Activated naive CD8-positive, alpha-beta T cell treated with anti-CD3 and anti-CD28 coated beads, Interleukin-2, amount 10 ng/mL, durations not matched to agents 7 days and 5 days (primary cell): ENCODE measurements around the gene NGRN. TPM values are rescaled to one million over a fixed set of nuclear protein-coding genes. Genes with fewer than 3 reads are reported as not detected.
"Not testable (repeated sequence)": the region's sequence is repeated elsewhere in the genome, so short reads cannot be mapped to it uniquely, and the experiment has no call there.

ENCODE experiments used
- ATAC-seq: fragments of 150-1000 bp; cut with Tn5 transposase; one replicate; pipeline ENCODE4 v1.10.0; 2021; ENCODE audit warnings: low read depth, moderate library complexity
- POLR2A ChIA-PET: fragments of 350-600 bp; sonication (Branson Sonifier 250); formaldehyde crosslinking; loops from one replicate; lab custom pipeline; 2021; ENCODE audit warnings: antibody characterized with exemption; lab: Charles Lee
- DNase-seq: peaks from one replicate; pipeline ENCODE4 v3.0.0; 2021
- H3K27ac Mint-ChIP-seq: one replicate; pipeline ENCODE4 v1.8.0; 2022; ENCODE audit warnings: mild to moderate bottlenecking, mixed read lengths
- H3K27me3 Mint-ChIP-seq: one replicate; pipeline ENCODE4 v1.8.0; 2022; ENCODE audit warnings: mild to moderate bottlenecking, moderate library complexity, mixed read lengths
- H3K36me3 Mint-ChIP-seq: one replicate; pipeline ENCODE4 v1.8.0; 2021; ENCODE audit warnings: mild to moderate bottlenecking, mixed read lengths
- H3K4me1 Mint-ChIP-seq: one replicate; pipeline ENCODE4 v1.8.0; 2021; ENCODE audit warnings: mixed read lengths
- H3K4me3 Mint-ChIP-seq: one replicate; pipeline ENCODE4 v1.8.0; 2022; ENCODE audit warnings: mild to moderate bottlenecking, moderate library complexity, mixed read lengths
- H3K9me3 Mint-ChIP-seq: one replicate; pipeline ENCODE4 v1.8.0; 2021; ENCODE audit warnings: mixed read lengths
- total RNA-seq, 2 experiments: library from RNA; stranded (reverse); gene quantifications; one replicate each; pipeline ENCODE4 v1.2.3, GENCODE V29; 2021

NGRN gene
- total RNA-seq, 2 experiments from 2014 or later = 34.3 to 35.8 TPM

DNA sequence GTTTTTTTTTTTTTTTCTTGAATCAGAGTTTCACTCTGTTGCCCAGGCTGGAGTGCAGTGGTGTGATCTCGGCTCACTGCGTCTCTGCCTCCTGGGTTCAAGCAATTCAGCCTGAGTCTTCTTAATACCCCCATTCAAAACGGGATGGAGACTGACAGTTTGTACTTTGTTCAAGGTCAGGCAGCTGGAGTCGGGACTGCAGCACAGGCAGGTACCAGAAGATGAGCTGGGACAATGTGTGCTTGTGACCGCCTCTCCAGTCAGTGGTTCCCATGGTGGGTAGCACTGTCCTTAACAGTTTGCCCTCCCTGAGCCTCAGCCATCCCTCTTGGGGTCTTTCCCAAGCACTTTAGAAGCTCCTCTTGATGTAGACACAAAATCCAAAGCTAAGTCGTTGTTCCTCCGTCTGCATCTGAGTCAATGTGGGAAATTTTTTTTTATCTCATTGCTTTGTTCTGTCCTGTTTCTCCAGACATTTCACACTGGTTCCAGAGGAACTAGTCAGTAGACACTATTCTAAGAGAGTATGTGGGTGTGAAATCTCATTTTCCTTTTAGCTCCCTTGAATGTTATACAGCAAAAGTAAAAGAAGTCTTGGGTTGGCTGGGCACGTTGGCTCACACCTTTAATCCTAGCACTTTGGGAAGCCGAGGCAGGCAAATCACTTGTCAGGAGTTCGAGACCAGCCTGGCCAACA, 21.4 kb upstream of the NGRN start:
- no peaks in the 10 kb centered on the region for H3K9me3 Mint-ChIP-seq
- ATAC-seq (no peak), DNase-seq (no peak)
- no peaks in the 10 kb centered on the region for H3K27me3 Mint-ChIP-seq
- H3K27ac Mint-ChIP-seq = no peak overlapping the region
- POLR2A ChIA-PET = interaction anchor here (0.7 to 1.2 kb wide), 2 partner anchors 10 to 114 kb away, joined by 3 to 4 read pairs; partner anchors contain the start of genes CIB1 and GDPGP1
- peaks cover 3% of the 10 kb centered on the region for H3K36me3 Mint-ChIP-seq
- peaks cover 5% of the 10 kb centered on the region for H3K4me1 Mint-ChIP-seq
- H3K4me3 Mint-ChIP-seq = no peak overlapping the region

DNA sequence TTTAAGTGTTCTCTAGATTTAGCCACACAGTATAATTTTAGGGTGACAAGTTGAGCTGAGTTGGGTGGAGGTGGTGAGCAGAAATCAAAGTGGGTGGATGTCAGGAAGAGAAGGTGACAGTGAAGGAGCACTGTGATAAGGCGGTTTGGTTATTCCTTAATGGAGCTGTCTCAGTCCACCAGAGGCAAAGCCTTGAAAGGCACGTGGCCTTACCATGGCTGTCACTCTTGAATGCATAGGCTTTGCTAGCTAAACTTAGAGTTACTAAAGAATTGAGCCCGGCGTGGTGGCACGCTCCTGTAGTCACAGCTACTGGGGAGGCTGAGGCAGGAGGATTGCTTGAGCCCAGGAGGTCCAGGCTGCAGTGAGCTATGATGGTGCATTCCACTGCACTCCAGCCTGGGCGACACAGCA, 16.7 kb upstream of the NGRN start:
- Mint-ChIP-seq H3K27ac (peak overlapping the region; percentile 19), H3K4me3 (peak overlapping the region; percentile 68), H3K4me1 (peaks cover 10% of the 10 kb centered on the region), H3K27me3 (peaks cover 2% of the 10 kb centered on the region), H3K36me3 (no peaks in the 10 kb centered on the region), H3K9me3 (no peaks in the 10 kb centered on the region)
- no peak for DNase-seq
- peak; percentile 7 for ATAC-seq
- POLR2A ChIA-PET = interaction anchor here (0.7 to 2.7 kb wide), 10 partner anchors 11 to 235 kb away, joined by 3 to 9 read pairs (median 4); partner anchors contain the start of genes CIB1, GDPGP1 and SEMA4B

DNA sequence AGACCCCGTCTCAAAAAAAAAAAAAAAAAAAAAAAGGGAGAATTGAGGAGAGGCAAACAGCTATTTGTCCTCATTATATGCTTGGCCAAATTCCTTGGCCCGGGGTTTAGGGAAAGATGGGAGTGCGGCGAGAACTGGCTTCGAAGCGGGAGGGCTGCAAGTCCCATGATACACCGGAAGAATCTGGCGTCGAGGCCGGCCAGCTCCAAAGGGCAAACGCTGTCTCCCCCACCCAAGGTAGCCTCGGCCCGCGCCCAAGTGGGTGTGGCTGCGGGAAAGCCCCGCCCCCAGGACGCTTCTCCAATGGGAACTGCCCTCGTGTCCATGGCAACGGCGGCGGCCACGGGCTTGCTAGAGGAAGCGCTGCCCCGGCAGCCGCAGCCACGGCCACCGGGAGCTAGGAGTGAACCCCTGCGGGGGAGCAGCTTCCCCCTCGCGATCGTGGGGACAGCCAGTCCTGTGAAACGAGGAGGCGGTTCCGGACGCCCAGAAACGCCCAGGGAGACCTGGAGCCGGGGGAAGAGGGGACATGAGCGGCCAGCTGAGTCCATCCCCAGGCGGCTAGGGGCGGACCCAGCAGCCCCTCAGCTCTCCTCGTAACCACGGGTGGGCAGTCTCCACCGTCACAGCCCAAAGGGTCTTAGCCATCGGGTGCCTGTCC, 16.1 kb upstream of the NGRN start, which contains the start of gene TTLL13:
TSS of gene TTLL13 (plus strand) at position 354 of the 661 bp plus-strand sequence. CDS start 1,075 bp downstream, outside the sequence.
- Mint-ChIP-seq H3K4me1 (peaks cover 10% of the 10 kb centered on the region), H3K4me3 (peak within 1 kb of the TSS; percentile 68), H3K27ac (peak within 1 kb of the TSS; percentile 19), H3K9me3 (no peaks in the 10 kb centered on the region), H3K36me3 (no peaks in the 10 kb centered on the region), H3K27me3 (peaks cover 2% of the 10 kb centered on the region)
- ATAC-seq = peak; percentile 72
- POLR2A ChIA-PET = interaction anchor here (0.6 to 2.7 kb wide), 12 partner anchors 9 to 236 kb away, joined by 3 to 9 read pairs (median 3); partner anchors contain the start of genes CIB1, GDPGP1 and SEMA4B
- peak; percentile 79 for DNase-seq

DNA sequence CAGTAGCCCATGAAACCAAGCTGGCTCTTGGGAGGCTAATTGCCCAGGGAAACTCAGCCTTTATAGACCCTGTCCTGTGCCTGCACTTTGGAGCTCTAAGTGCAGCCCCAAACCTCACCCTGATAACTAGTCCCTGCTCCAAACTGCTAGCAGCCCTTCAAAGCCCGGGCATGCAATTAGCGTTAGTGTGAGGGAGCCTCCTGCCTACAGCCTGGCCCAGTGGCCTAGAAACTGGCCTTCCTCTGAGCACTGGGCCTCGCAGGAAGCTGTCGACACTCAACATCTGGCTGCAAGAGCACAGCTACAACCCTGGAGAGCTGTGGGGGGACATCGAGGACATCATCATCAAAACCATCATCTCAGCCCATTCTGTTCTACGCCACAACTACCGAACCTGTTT, 7.7 kb upstream of the NGRN start:
- H3K27ac Mint-ChIP-seq = no peak overlapping the region

DNA sequence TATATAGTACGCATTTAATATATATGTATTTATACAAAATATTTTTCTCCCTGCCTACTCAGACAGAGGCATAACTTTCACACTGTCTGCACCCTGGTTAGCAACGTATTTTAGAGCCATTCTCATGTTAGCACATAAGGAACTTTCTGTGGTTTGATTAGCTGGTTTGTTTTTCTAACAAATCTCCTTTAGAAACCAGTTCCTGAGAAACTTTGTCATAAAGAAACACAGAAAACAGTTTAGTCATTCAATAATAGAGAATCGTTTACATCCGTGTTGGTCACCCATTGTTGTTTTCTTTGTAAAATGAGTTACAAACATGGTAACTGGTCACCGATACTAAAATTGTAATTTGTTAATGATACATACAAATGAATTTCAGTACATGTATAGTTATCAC, 5.9 kb upstream of the NGRN start:
- ATAC-seq (no peak), DNase-seq (no peak)
- Mint-ChIP-seq H3K36me3 (no peaks in the 10 kb centered on the region), H3K9me3 (no peaks in the 10 kb centered on the region), H3K4me1 (peaks cover 7% of the 10 kb centered on the region), H3K27ac (no peak overlapping the region), H3K4me3 (no peak overlapping the region), H3K27me3 (no peaks in the 10 kb centered on the region)
- POLR2A ChIA-PET = no interaction called here

More for the DNA sequence above, 7.7 kb upstream of the NGRN start:
- ATAC-seq = no peak
- no peak overlapping the region for H3K4me3 Mint-ChIP-seq
- no peaks in the 10 kb centered on the region for H3K9me3 Mint-ChIP-seq
- POLR2A ChIA-PET = no interaction called here
- no peaks in the 10 kb centered on the region for H3K36me3 Mint-ChIP-seq
- no peak for DNase-seq
- H3K27me3 Mint-ChIP-seq = no peaks in the 10 kb centered on the region
- peaks cover 2% of the 10 kb centered on the region for H3K4me1 Mint-ChIP-seq

DNA sequence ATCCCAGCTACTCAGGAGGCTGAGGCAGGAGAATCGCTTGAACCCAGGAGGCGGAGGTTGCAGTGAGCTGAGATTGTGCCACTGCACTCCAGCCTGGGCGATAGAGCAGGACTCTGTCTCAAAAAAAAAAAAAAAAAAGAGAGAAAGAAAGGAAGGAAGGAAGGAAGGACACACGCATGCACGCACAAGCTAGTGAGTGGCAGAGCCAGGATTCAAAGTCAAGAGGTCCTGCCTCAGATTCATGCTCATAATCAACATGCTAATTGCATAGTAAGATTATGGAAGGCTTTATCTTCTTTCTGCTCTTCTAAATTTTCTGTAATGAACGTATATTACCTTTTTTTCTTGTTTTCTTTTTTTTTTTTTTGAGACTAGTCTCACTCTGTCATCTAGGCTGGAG, 4.7 kb upstream of the NGRN start:
- not testable (repeated sequence) for DNase-seq, ATAC-seq, H3K27me3 Mint-ChIP-seq, H3K9me3 Mint-ChIP-seq, H3K36me3 Mint-ChIP-seq, H3K4me1 Mint-ChIP-seq, H3K4me3 Mint-ChIP-seq, H3K27ac Mint-ChIP-seq
- POLR2A ChIA-PET = interaction anchor here (0.6 to 0.8 kb wide), 3 partner anchors 10 to 1393 kb away, joined by 4 to 6 read pairs (median 4); partner anchors contain the start of gene TTLL13

DNA sequence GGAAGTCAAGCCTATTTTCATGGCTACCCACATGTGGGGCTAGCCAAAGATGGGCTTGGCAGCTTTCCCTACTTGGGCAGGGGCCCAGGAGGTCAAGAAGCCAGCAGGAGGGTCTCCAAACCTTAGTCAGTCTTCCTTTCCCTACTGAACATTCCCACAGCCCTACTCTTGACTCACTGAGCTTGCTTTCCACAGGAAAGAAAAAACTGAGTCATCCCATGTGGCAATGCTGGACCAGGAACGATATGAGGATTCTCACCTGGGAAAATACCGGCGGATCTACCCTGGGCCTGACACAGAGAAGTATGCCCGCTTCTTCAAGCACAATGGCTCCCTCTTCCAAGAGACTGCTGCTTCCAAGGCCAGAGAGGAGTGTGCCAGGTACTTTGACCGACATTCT, 3.7 kb upstream of the NGRN start:
- Mint-ChIP-seq H3K4me1 (peaks cover 10% of the 10 kb centered on the region), H3K36me3 (no peaks in the 10 kb centered on the region), H3K27me3 (no peaks in the 10 kb centered on the region), H3K9me3 (no peaks in the 10 kb centered on the region), H3K27ac (no peak overlapping the region), H3K4me3 (no peak overlapping the region)
- DNase-seq (no peak), ATAC-seq (no peak)
- POLR2A ChIA-PET = interaction anchor here (2.8 kb wide), 1 partner anchor 28 kb away, joined by 9 read pairs; the partner anchor contains the start of genes CIB1 and GDPGP1

DNA sequence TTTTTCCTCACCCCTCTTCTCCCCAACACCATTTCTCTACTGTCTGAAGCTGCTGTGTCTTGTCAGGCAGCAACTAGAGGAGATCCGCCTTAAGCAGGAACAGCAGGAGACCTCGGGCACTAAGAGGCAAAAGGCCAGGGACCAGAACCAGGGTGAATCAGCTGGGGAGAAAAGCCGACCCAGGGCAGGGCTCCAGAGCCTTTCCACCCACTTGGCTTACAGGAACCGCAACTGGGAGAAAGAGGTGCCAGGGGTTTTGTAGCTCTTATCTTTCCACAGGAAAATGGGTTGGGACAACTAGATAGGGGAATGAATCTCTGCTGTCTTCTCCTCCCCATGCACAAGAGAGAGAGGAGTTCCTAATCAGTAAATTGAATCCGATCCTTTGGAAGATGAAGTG, 3.0 kb upstream of the NGRN start:
- no peaks in the 10 kb centered on the region for H3K27me3 Mint-ChIP-seq
- DNase-seq = no peak
- no peaks in the 10 kb centered on the region for H3K36me3 Mint-ChIP-seq
- POLR2A ChIA-PET = interaction anchor here (1.2 to 2.8 kb wide), 2 partner anchors 13 to 29 kb away, joined by 3 to 9 read pairs; partner anchors contain the start of genes CIB1, GDPGP1 and TTLL13
- no peak for ATAC-seq
- H3K4me1 Mint-ChIP-seq = peaks cover 16% of the 10 kb centered on the region
- no peak overlapping the region for H3K4me3 Mint-ChIP-seq
- no peaks in the 10 kb centered on the region for H3K9me3 Mint-ChIP-seq
- no peak overlapping the region for H3K27ac Mint-ChIP-seq

DNA sequence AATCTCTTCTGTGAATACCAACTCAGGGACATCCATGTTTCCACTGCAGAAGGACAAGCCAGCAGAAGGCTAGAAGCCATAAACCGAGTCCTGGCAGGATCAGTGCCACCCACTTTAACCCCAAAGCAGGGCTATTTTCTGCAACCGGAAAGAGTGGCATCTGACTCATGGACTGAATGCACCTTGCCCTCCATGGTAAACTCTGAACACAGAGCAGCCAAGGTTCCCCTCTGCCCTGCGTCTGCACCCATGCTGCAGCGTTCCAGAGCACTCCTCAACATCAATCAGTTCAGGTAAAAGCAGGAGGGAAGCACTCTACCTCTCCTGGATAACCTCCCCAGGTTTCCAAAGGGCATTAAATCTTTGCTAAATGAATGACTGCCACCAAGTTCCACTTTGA, 801 bp upstream of the NGRN start:
- H3K27ac Mint-ChIP-seq = peak overlapping the region; percentile 98
- ATAC-seq = no peak
- peaks cover 9% of the 10 kb centered on the region for H3K36me3 Mint-ChIP-seq
- POLR2A ChIA-PET = interaction anchor here (2.8 kb wide), 1 partner anchor 31 kb away, joined by 9 read pairs; the partner anchor contains the start of genes CIB1 and GDPGP1
- peak; percentile 33 for DNase-seq
- H3K4me1 Mint-ChIP-seq = peaks cover 27% of the 10 kb centered on the region
- peak overlapping the region; percentile 96 for H3K4me3 Mint-ChIP-seq
- H3K27me3 Mint-ChIP-seq = no peaks in the 10 kb centered on the region
- no peaks in the 10 kb centered on the region for H3K9me3 Mint-ChIP-seq

DNA sequence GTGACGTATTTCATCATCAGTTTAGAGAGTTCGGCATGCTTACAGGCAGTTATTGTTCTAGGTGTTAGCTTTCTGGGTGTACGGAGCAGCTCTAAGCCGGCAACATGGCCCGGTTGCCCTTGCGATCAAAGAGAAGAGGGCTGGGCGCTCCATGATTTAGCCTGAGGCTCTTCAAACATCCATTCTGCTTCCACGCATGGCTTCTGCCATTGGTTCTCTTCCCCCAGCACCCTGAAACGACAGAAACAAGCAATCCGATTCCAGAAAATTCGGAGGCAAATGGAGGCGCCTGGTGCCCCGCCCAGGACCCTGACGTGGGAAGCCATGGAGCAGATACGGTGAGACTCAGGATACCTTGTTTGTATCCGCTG, 574 bp downstream of the NGRN start:
- ATAC-seq = peak; percentile 22
- peak overlapping the region; percentile 96 for H3K4me3 Mint-ChIP-seq
- POLR2A ChIA-PET = interaction anchor here (0.7 to 1.4 kb wide), 10 partner anchors 14 to 1214 kb away, joined by 3 to 29 read pairs (median 3); partner anchors contain the start of genes CIB1, GDPGP1, HDDC3 and IQGAP1
- peak; percentile 67 for DNase-seq
- peaks cover 15% of the 10 kb centered on the region for H3K36me3 Mint-ChIP-seq
- H3K9me3 Mint-ChIP-seq = no peaks in the 10 kb centered on the region
- H3K27ac Mint-ChIP-seq = peak overlapping the region; percentile 98
- H3K27me3 Mint-ChIP-seq = no peaks in the 10 kb centered on the region
- peaks cover 33% of the 10 kb centered on the region for H3K4me1 Mint-ChIP-seq

DNA sequence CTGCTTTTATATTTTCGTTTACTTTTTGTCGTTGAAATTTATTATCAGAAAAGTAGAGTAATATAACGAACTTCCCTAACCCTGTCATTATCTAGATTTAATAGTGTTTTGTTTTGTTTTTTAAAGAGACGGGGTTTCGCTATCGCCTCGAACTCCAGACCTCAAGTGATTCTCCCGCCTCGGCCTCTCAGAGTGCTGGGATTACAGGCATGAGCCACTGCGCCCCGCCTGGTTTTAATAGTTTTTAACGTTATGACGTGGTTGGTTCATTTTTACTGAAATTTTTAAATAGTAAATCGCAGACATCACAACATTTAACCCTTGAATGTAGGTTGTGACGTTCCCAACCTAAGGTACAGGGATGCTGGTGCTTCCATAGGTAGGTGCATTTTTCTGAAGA, 1.0 kb downstream of the NGRN start:
- no peaks in the 10 kb centered on the region for H3K27me3 Mint-ChIP-seq
- H3K4me3 Mint-ChIP-seq = peak overlapping the region; percentile 96
- H3K27ac Mint-ChIP-seq = peak overlapping the region; percentile 98
- peaks cover 37% of the 10 kb centered on the region for H3K4me1 Mint-ChIP-seq
- peaks cover 17% of the 10 kb centered on the region for H3K36me3 Mint-ChIP-seq
- no peaks in the 10 kb centered on the region for H3K9me3 Mint-ChIP-seq
- POLR2A ChIA-PET = interaction anchor here (0.7 to 1.4 kb wide), 7 partner anchors 14 to 666 kb away, joined by 3 to 29 read pairs (median 4); partner anchors contain the start of genes CIB1, GDPGP1, HDDC3 and IQGAP1
- DNase-seq (no peak), ATAC-seq (no peak)

DNA sequence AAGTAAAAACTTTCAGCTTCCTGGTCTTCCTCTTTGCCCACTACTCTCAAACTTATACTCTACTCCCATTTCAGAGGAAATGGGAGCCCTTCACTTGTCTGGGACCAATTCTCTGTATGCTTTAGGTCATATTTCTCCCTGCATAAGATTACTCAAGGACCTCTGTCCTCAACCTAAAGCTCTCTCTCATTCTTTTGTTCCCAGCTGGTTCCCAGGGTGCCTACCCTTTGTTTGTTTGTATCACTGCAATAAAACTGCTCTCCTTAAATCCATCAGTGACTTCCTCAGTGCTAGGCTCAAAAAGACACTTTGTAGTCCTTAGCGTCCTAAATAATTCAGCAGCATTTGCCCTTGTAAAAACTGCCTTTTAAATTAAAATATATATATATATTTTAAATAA, 2.9 kb downstream of the NGRN start:
- Mint-ChIP-seq H3K9me3 (no peaks in the 10 kb centered on the region), H3K27me3 (no peaks in the 10 kb centered on the region), H3K36me3 (peaks cover 20% of the 10 kb centered on the region), H3K4me3 (peak overlapping the region; percentile 59), H3K27ac (peak overlapping the region; percentile 52), H3K4me1 (peaks cover 42% of the 10 kb centered on the region)
- no peak for ATAC-seq
- POLR2A ChIA-PET = interaction anchor here (1.0 to 2.3 kb wide), 3 partner anchors 35 to 68 kb away, joined by 4 to 9 read pairs (median 8); partner anchors contain the start of genes CIB1, GDPGP1 and SEMA4B
- no peak for DNase-seq
